IPS DF 6.9 (cell line): Measurements from ENCODE around the gene BTD.

Experiments used
- DNase-seq: peaks from one replicate; pipeline ENCODE4 v3.0.0-alpha.2; 2013; ENCODE audit warnings: low read depth, low spot score
- H3K27ac ChIP-seq: one replicate; pipeline ENCODE4 v1.5.1; 2013; ENCODE audit warnings: low read length, control low read depth
- H3K27me3 ChIP-seq: 2 replicates; pipeline ENCODE4 v1.6.1; 2013; ENCODE audit warnings: mild to moderate bottlenecking, low read length; ENCODE audit not compliant: control insufficient read depth, insufficient read depth
- H3K36me3 ChIP-seq: 2 replicates; pipeline ENCODE4 v1.6.1; 2013; ENCODE audit warnings: low read length; ENCODE audit not compliant: control insufficient read depth, insufficient read depth
- H3K4me1 ChIP-seq: 2 replicates; pipeline ENCODE4 v1.6.1; 2013; ENCODE audit warnings: low read length; ENCODE audit not compliant: control insufficient read depth, insufficient read depth
- H3K4me3 ChIP-seq: 2 replicates; pipeline ENCODE4 v1.5.1; 2013; ENCODE audit warnings: mild to moderate bottlenecking, low read length
- H3K9me3 ChIP-seq: 2 replicates; pipeline ENCODE4 v1.6.1; 2013; ENCODE audit warnings: low read length, inconsistent platforms; ENCODE audit not compliant: control insufficient read depth, insufficient read depth
- WGBS: extraction: QIAGEN DNeasy Blood & Tissue Kit; methylation state at CpG from one replicate; pipeline ENCODE4 v1.1.7; 2013; ENCODE audit warnings: mixed read lengths, missing lambda C conversion rate; ENCODE audit not compliant: insufficient read length, insufficient coverage; 5-methylcytosine and 5-hydroxymethylcytosine counted together

The BTD gene

GRCh38 chr3:15649341-15649740 is 47.8 kb downstream of the BTD start:
- Histone ChIP-seq H3K9me3 (no peaks in the 10 kb centered on the region), H3K4me1 (no peaks in the 10 kb centered on the region; the same call in 1 of the 2 replicates), H3K27ac (no peak overlapping the region), H3K4me3 (no peak overlapping the region), H3K27me3 (no peaks in the 10 kb centered on the region), H3K36me3 (no peaks in the 10 kb centered on the region)
- no CpG with 5 or more reads among the region's 3 CpGs for WGBS
- DNase-seq = no peak

- Histone ChIP-seq H3K4me1 (no peaks in the 10 kb centered on the region; the same call in 1 of the 2 replicates), H3K4me3 (no peak overlapping the region), H3K27ac (no peak overlapping the region), H3K9me3 (no peaks in the 10 kb centered on the region), H3K27me3 (no peaks in the 10 kb centered on the region), H3K36me3 (no peaks in the 10 kb centered on the region)
- DNase-seq = no peak
- WGBS = no CpG with 5 or more reads among the region's 5 CpGs
These were observed 48.3 kb downstream of the BTD start for GRCh38 chr3:15649858-15650257.

- WGBS = no CpG with 5 or more reads among the region's 8 CpGs
- Histone ChIP-seq H3K9me3 (peaks cover 2% of the 10 kb centered on the region; the same call in 1 of the 2 replicates), H3K4me1 (no peaks in the 10 kb centered on the region; the same call in 1 of the 2 replicates), H3K4me3 (no peak overlapping the region), H3K27ac (no peak overlapping the region), H3K27me3 (no peaks in the 10 kb centered on the region), H3K36me3 (no peaks in the 10 kb centered on the region)
- no peak for DNase-seq
These were observed 49.9 kb downstream of the BTD start for GRCh38 chr3:15651396-15651795.

GRCh38 chr3:15653321-15653720 is 51.8 kb downstream of the BTD start:
- Histone ChIP-seq H3K4me1 (no peaks in the 10 kb centered on the region), H3K27ac (no peak overlapping the region), H3K36me3 (no peaks in the 10 kb centered on the region), H3K27me3 (no peaks in the 10 kb centered on the region), H3K9me3 (peaks cover 3% of the 10 kb centered on the region; the same call in 1 of the 2 replicates), H3K4me3 (no peak overlapping the region)
- no peak for DNase-seq
- WGBS = no CpG with 5 or more reads among the region's 3 CpGs

GRCh38 chr3:15654127-15654526 is 52.6 kb downstream of the BTD start:
- H3K27me3 ChIP-seq = no peaks in the 10 kb centered on the region
- no peaks in the 10 kb centered on the region for H3K4me1 ChIP-seq
- DNase-seq = no peak
- peaks cover 3% of the 10 kb centered on the region; the same call in 1 of the 2 replicates for H3K9me3 ChIP-seq
- no peaks in the 10 kb centered on the region for H3K36me3 ChIP-seq
- no peak overlapping the region for H3K4me3 ChIP-seq
- no peak overlapping the region for H3K27ac ChIP-seq

- Histone ChIP-seq H3K4me1 (no peaks in the 10 kb centered on the region), H3K36me3 (no peaks in the 10 kb centered on the region), H3K27me3 (no peaks in the 10 kb centered on the region), H3K27ac (no peak overlapping the region), H3K9me3 (peaks cover 3% of the 10 kb centered on the region; the same call in 1 of the 2 replicates), H3K4me3 (no peak overlapping the region)
- 100% methylated on average over 1 of the region's 9 CpGs for WGBS
- DNase-seq = no peak
These were observed 53.3 kb downstream of the BTD start for GRCh38 chr3:15654891-15655290.

- DNase-seq = no peak
- Histone ChIP-seq H3K27me3 (no peaks in the 10 kb centered on the region), H3K36me3 (no peaks in the 10 kb centered on the region), H3K4me1 (no peaks in the 10 kb centered on the region), H3K4me3 (no peak overlapping the region), H3K27ac (no peak overlapping the region), H3K9me3 (peaks cover 3% of the 10 kb centered on the region; the same call in 1 of the 2 replicates)
- WGBS = no CpG with 5 or more reads among the region's 5 CpGs
These were observed 54.8 kb downstream of the BTD start for GRCh38 chr3:15656342-15656741.

- Histone ChIP-seq H3K27me3 (no peaks in the 10 kb centered on the region), H3K36me3 (no peaks in the 10 kb centered on the region), H3K27ac (no peak overlapping the region), H3K4me3 (no peak overlapping the region), H3K9me3 (peaks cover 3% of the 10 kb centered on the region; the same call in 1 of the 2 replicates), H3K4me1 (no peaks in the 10 kb centered on the region)
- no peak for DNase-seq
These were observed 55.5 kb downstream of the BTD start for GRCh38 chr3:15657016-15657415.

- DNase-seq = no peak
- Histone ChIP-seq H3K9me3 (peaks cover 3% of the 10 kb centered on the region; the same call in 1 of the 2 replicates), H3K4me3 (no peak overlapping the region), H3K36me3 (no peaks in the 10 kb centered on the region), H3K27ac (no peak overlapping the region), H3K27me3 (no peaks in the 10 kb centered on the region), H3K4me1 (no peaks in the 10 kb centered on the region)
- WGBS = no CpG with 5 or more reads among the region's 5 CpGs
These were observed 57.9 kb downstream of the BTD start for GRCh38 chr3:15659254-15659975.

- H3K27me3 ChIP-seq = no peaks in the 10 kb centered on the region
- no peaks in the 10 kb centered on the region for H3K36me3 ChIP-seq
- peaks cover 3% of the 10 kb centered on the region; the same call in 1 of the 2 replicates for H3K9me3 ChIP-seq
- no CpG with 5 or more reads among the region's 7 CpGs for WGBS
- H3K27ac ChIP-seq = no peak overlapping the region
- no peaks in the 10 kb centered on the region for H3K4me1 ChIP-seq
- no peak overlapping the region for H3K4me3 ChIP-seq
- no peak for DNase-seq
These were observed 58.8 kb downstream of the BTD start for GRCh38 chr3:15660055-15660935.
